Left renal cortex interstitium (tissue), 4 donors: ENCODE results near the gene TMEM50A. TPM values are rescaled to one million over a fixed set of nuclear protein-coding genes. Genes with fewer than 3 reads are reported as not detected.
"Not testable (repeated sequence)": the region's sequence is repeated elsewhere in the genome, so short reads cannot be mapped to it uniquely, and the experiment has no call there.

Source experiments
- DNase-seq, 4 donors: peaks; one replicate each; pipeline ENCODE4 v3.0.0-alpha.2; 2013; ENCODE audit warnings: low read depth in 4 of 4, low spot score in 2 of 4, missing footprints in 1 of 4
- polyA plus RNA-seq, 4 donors: library from polyadenylated mRNA; unstranded; fragments of 120-200 nt; gene quantifications; one replicate each; pipeline ENCODE4 v1.2.1, GENCODE V29; 2013; ENCODE audit not compliant: insufficient read length in 4 of 4

The TMEM50A gene
- polyA plus RNA-seq, 4 donors: 101 to 136 (median 121) TPM

GRCh38 chr1:25383090-25383489 is 45.0 kb downstream of the TMEM50A start:
- not testable (repeated sequence) for DNase-seq

GRCh38 chr1:25383875-25384274 is 45.7 kb downstream of the TMEM50A start:
- DNase-seq: not testable (repeated sequence)

DNA sequence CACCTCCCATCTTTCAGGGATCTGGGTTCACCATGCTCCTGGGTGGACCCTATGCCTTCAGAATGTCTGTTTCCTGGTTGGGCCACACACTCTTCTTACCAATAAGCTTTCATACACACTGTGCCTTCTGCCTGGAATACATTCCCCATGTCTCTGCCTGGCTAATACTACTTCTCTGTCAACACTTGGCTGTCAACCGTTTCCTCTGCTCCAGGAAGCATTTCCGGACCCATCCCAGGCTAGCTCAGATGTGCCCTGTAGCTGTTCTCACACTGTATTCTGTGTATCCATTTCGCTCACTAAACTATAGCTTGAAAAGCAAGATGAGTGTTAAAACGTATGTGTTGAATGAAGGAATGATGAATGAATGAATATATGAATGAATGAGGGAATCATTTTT is 49.0 kb downstream of the TMEM50A start:
- DNase-seq: not testable (repeated sequence)

DNA sequence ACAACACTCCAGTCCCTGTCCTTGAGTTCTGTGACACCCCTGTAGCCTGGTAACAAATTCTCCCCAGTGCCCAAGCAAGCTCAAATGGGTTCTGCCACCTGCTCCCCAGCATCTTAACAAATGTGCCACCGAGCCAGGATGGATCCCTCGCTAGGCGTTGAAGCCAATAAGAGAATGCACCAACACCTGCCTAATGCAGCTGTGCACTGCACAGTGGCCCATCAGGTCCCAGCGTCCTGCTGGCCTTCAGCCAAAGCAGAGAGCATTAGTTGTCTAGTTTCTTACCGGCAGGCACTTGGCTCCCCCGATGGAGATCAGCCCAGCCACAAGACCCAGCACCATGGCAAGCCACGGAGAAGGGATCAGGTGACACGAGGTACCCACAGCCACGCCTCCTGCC is 50.6 kb downstream of the TMEM50A start:
- not testable (repeated sequence) for DNase-seq

DNA sequence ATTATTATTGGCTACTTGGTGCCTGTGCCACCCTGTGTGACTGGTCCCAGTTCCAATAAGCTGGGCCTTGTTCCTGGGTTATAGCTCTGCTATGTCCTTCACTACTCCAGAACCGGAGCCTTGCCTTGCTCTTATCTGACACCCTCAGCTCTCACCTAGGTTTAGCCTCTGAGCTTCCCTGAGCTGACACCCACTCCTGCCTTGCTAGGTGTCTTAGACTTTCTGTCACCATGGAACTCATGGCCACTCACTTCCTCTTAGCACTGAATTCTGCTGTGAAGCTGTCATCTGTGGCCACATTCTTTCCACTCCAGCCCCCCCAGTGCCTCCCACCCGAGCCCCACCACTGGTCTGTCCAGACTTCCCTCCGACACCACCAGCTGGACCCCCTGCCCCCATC is 51.6 kb downstream of the TMEM50A start:
- DNase-seq: not testable (repeated sequence)

DNA sequence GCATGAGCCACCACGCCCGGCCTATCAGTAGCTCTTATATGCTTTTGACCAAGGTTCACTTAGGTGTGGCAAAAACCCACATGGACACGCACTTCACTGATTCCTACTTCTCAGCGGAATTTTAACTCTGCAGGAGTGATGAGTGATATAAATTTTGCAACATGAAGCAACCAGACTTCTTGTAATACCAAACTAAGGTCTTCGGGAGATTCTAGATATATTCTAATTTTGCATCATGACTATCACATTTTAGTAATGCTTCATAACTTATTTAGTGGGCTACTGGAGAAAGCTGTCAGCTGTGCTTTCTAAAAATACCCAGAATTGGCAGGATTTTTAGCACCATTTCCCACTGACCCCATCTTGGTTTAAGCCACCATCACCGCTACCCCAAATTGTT is 54.7 kb downstream of the TMEM50A start:
- DNase-seq: no peak

DNA sequence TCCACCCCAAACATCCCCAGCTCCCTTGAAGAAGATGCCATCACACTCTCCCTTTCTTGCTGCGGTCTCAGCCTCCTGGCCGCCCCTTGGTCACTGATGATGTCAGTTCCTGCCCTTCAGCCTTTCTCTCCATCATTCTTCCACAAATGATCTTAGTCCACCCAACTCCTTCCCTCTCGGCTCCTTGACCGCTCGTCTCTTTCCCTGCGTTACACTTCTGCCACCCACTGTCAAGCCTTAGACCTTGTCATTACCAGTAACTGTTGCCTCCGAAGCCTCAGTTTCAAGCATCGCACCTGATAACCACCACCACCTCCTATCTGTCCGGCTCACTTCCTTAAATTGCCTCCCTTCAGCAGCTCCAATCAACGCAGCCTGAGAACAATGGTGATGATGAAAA is 59.4 kb downstream of the TMEM50A start:
- not testable (repeated sequence) for DNase-seq

GRCh38 chr1:25398079-25398478 is 59.9 kb downstream of the TMEM50A start:
- not testable (repeated sequence) for DNase-seq

- DNase-seq: not testable (repeated sequence)
Measured at GRCh38 chr1:25402947-25403803, 65.0 kb downstream of the TMEM50A start.

DNA sequence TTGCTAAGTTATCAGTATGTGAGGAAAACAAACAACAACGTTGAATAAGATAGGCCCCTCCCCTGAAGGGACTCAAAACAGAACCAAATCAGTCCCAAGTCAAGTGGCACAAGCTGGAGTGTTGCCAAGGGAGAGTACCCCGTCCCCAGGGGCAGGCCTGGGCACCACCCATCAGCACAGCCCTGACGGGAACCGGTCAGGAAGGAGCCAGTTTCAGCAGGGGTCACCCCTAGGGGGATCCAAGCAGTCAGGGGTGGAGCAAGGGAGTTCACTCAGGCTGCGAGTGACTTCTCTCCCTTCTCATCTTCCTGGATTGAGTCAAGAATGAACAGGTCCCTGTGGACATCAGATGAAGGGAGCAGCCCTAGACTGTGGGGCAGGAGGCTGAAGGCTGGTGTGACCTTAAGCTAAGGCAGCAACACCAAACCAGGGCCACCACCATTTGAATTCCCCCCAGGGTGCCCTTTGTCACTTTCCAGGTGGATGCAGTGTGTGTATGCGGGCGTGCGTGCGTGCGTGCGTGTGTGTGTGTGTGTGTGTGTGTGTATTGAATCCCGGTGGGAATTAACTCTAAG is 67.7 kb downstream of the TMEM50A start:
- DNase-seq: not testable (repeated sequence)

DNA sequence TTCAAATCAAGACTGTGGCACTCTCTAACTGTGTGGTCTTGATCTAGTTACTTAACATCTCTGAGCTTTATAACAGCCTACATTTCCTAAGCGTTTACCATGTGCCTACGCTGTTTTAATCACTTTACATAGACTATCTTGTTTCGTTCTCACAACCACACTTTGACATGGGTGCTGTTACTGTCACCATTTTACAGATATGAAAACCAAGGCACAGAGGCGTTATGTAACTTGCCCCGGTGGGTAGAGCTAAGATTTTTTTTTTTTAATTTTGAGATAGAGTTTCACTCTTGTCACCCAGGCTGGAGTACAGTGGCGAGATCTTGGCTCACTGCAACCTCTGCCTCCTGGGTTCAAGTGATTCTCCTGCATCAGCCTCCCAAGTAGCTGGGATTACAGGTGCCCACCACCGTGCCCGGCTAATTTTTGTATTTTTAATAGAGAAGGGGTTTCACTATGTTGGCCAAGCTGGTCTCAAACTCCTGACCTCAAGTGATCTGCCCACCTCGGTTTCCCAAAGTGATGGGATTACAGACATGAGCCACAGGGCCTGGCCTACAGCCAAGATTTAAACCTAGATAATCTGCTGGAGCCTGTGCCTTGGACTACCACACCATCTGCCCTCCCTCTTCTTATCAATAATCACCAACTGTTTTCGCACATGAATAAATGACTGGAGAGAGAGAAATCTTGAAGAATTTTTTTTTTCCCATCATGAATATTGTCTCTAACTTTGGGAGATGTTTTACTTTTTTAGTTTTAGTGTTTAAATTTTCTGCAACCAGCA is 71.7 kb downstream of the TMEM50A start:
- not testable (repeated sequence) for DNase-seq

Other genes with a start within 250 kb of the TMEM50A start
- gene SYF2, start 105.8 kb upstream of the TMEM50A start, polyA plus RNA-seq: 100 to 1,000 TPM in 2 of 4 donors, 10 to 100 TPM in 2; 92.8 to 122 (median 107) TPM
- gene RSRP1, start 90.9 kb upstream of the TMEM50A start, polyA plus RNA-seq: 100 to 1,000 TPM in 3 of 4 donors, 10 to 100 TPM in 1; 85.7 to 276 (median 175) TPM
- gene RHD, start 65.8 kb upstream of the TMEM50A start, polyA plus RNA-seq: 1 to 10 TPM in 3 of 4 donors, under 1 TPM in 1; 0.30 to 2.9 (median 1.9) TPM
- 1 to 10 TPM in 1 of 4 donors, under 1 TPM in 3; 0.56 to 1.9 (median 0.86) TPM for gene RHCE, start 82.5 kb downstream of the TMEM50A start, polyA plus RNA-seq
- 10 to 100 TPM; 25.9 to 27.2 (median 26.7) TPM for gene MACO1, start 92.6 kb downstream of the TMEM50A start, polyA plus RNA-seq
- 10 to 100 TPM; 12.4 to 15.4 (median 14.3) TPM for gene LDLRAP1, start 205.3 kb downstream of the TMEM50A start, polyA plus RNA-seq